ENCODE data around the gene ATP6V0A1. TPM values are rescaled to one million over a fixed set of nuclear protein-coding genes. Genes with fewer than 3 reads are reported as not detected.

ATP6V0A1 gene
- total and polyA plus RNA-seq, 4 donors: 44.4 to 203 (median 74.5) TPM

GRCh38 chr17:42522263-42522790 lies 63.6 kb downstream of the ATP6V0A1 start:
- DNase-seq: no peak
- Histone ChIP-seq H3K4me3 (no peak overlapping the region), H3K4me1 (ENCODE audit: control insufficient read depth in 5 of 5, insufficient read depth in 5 of 5, low read length in 5 of 5) (peaks cover 29 to 59% (median 43%) of the 10 kb centered on the region in 5 donors), H3K27ac (ENCODE audit: low read depth in 1 of 2, low read length in 1 of 2) (peak overlapping the region; percentile 38 to 84), H3K9me3 (ENCODE audit: control insufficient read depth in 4 of 4, insufficient read depth in 3 of 4, low read length in 3 of 4) (no peaks in the 10 kb centered on the region), H3K9ac (ENCODE audit: insufficient read depth in 1 of 2, low read length in 2 of 2) (no peak overlapping the region), H3K36me3 (ENCODE audit: control insufficient read depth in 4 of 4, insufficient read depth in 4 of 4, low read length in 4 of 4) (peaks cover 0 to 18% (median 2%) of the 10 kb centered on the region in 4 donors), H3K27me3 (ENCODE audit: control insufficient read depth in 3 of 3, insufficient read depth in 3 of 3, low read length in 2 of 3) (no peaks in the 10 kb centered on the region)
- no peak for TF ChIP-seq CTCF (IDR thresholded peaks at IDR 0.05; ENCODE audit: control extremely low read depth, extremely low read depth)
- 75 to 80% methylated on average over 9 of the region's 9 CpGs for WGBS, 2 donors
- no peak for ATAC-seq (ENCODE audit: insufficient read depth, low FRiP score)

- Histone ChIP-seq H3K36me3 (ENCODE audit: control insufficient read depth in 4 of 4, insufficient read depth in 4 of 4, low read length in 4 of 4) (peaks cover 0 to 18% (median 2%) of the 10 kb centered on the region in 4 donors), H3K27me3 (ENCODE audit: control insufficient read depth in 3 of 3, insufficient read depth in 3 of 3, low read length in 2 of 3) (no peaks in the 10 kb centered on the region), H3K27ac (ENCODE audit: low read depth in 1 of 2, low read length in 1 of 2) (peak overlapping the region; percentile 24 to 84), H3K9me3 (ENCODE audit: control insufficient read depth in 4 of 4, insufficient read depth in 3 of 4, low read length in 3 of 4) (no peaks in the 10 kb centered on the region), H3K4me1 (ENCODE audit: control insufficient read depth in 5 of 5, insufficient read depth in 5 of 5, low read length in 5 of 5) (peaks cover 28 to 54% (median 41%) of the 10 kb centered on the region in 5 donors), H3K4me3 (no peak overlapping the region), H3K9ac (ENCODE audit: insufficient read depth in 1 of 2, low read length in 2 of 2) (no peak overlapping the region)
- no peak for ATAC-seq (ENCODE audit: insufficient read depth, low FRiP score)
- no peak for TF ChIP-seq CTCF (IDR thresholded peaks at IDR 0.05; ENCODE audit: control extremely low read depth, extremely low read depth)
- no peak for DNase-seq
- WGBS, 2 donors: 87 to 95% methylated on average over 8 of the region's 8 CpGs
Measured at GRCh38 chr17:42522798-42523278, 64.2 kb downstream of the ATP6V0A1 start.

- H3K27ac ChIP-seq (ENCODE audit: low read depth in 1 of 2, low read length in 1 of 2): no peak overlapping the region
- no peaks in the 10 kb centered on the region for H3K27me3 ChIP-seq (ENCODE audit: control insufficient read depth in 3 of 3, insufficient read depth in 3 of 3, low read length in 2 of 3)
- 87 to 93% methylated on average over 2 of the region's 2 CpGs for WGBS, 2 donors
- H3K4me3 ChIP-seq: no peak overlapping the region
- H3K36me3 ChIP-seq (ENCODE audit: control insufficient read depth in 4 of 4, insufficient read depth in 4 of 4, low read length in 4 of 4): peaks cover 0 to 18% (median 2%) of the 10 kb centered on the region in 4 donors
- H3K9me3 ChIP-seq (ENCODE audit: control insufficient read depth in 4 of 4, insufficient read depth in 3 of 4, low read length in 3 of 4): no peaks in the 10 kb centered on the region
- no peak for TF ChIP-seq CTCF (IDR thresholded peaks at IDR 0.05; ENCODE audit: control extremely low read depth, extremely low read depth)
- no peak for DNase-seq
- peaks cover 8 to 30% (median 25%) of the 10 kb centered on the region in 5 donors for H3K4me1 ChIP-seq (ENCODE audit: control insufficient read depth in 5 of 5, insufficient read depth in 5 of 5, low read length in 5 of 5)
- no peak for ATAC-seq (ENCODE audit: insufficient read depth, low FRiP score)
- no peak overlapping the region for H3K9ac ChIP-seq (ENCODE audit: insufficient read depth in 1 of 2, low read length in 2 of 2)
Measured at GRCh38 chr17:42525221-42525620, 66.5 kb downstream of the ATP6V0A1 start.
